Activated CD4-positive, alpha-beta T cell treated with anti-CD3 and anti-CD28 coated beads, Interleukin-2, Interleukin-6, amounts not matched to agents 100 ng/mL and 50 ng/mL, durations not matched to agents 16 hours and 8 hours (primary cell): Measurements from ENCODE around the gene STOML2.
A peak's percentile ranks its signal among the peaks of the same experiment; 100 is the strongest.
"Not testable (repeated sequence)": the region's sequence is repeated elsewhere in the genome, so short reads cannot be mapped to it uniquely, and the experiment has no call there.

Experiments used
- DNase-seq: peaks from one replicate; pipeline ENCODE4 v3.0.0-alpha.2; 2020

The STOML2 gene

GRCh38 chr9:35102769-35103659 lies at the start of gene STOML2:
TSS of gene STOML2 (minus strand) at chr9:35103131. CDS start at chr9:35103094, 37 bp downstream.
- DNase-seq, result peak; percentile 96

- DNase-seq, result not testable (repeated sequence)
Observed at GRCh38 chr9:35147941-35148563, 45.1 kb upstream of the STOML2 start.

GRCh38 chr9:35142037-35142436 lies 39.1 kb upstream of the STOML2 start:
- DNase-seq, result no peak

- DNase-seq, result no peak
Observed at GRCh38 chr9:35140093-35140492, 37.2 kb upstream of the STOML2 start.

- DNase-seq, result no peak
Observed at GRCh38 chr9:35136866-35137265, 33.9 kb upstream of the STOML2 start.

- DNase-seq, result no peak
Observed at GRCh38 chr9:35135988-35136387, 33.1 kb upstream of the STOML2 start.

GRCh38 chr9:35134920-35135319 lies 32.0 kb upstream of the STOML2 start:
- DNase-seq, result no peak

GRCh38 chr9:35116898-35117551 lies 14.1 kb upstream of the STOML2 start:
- peak; percentile 92 for DNase-seq

- no peak for DNase-seq
Observed at GRCh38 chr9:35116539-35116897, 13.6 kb upstream of the STOML2 start.

GRCh38 chr9:35115680-35116538 lies 13.0 kb upstream of the STOML2 start, which contains the start of gene ATOSB:
TSS of gene ATOSB (minus strand) at chr9:35115862. CDS start at chr9:35108274, 7,588 bp downstream.
- peak; percentile 94 for DNase-seq

GRCh38 chr9:35114840-35115628 lies 12.1 kb upstream of the STOML2 start:
- DNase-seq, result peak; percentile 46

- DNase-seq, result peak; percentile 79
Observed at GRCh38 chr9:35114113-35114839, 11.3 kb upstream of the STOML2 start.

GRCh38 chr9:35112257-35113020 lies 9.5 kb upstream of the STOML2 start:
- DNase-seq, result no peak

GRCh38 chr9:35111001-35111933 lies 8.3 kb upstream of the STOML2 start:
- DNase-seq, result peak; percentile 98

- DNase-seq, result no peak
Observed at GRCh38 chr9:35110327-35110761, 7.4 kb upstream of the STOML2 start.

GRCh38 chr9:35108946-35109575 lies 6.1 kb upstream of the STOML2 start:
- DNase-seq, result no peak

GRCh38 chr9:35108461-35108860 lies 5.5 kb upstream of the STOML2 start:
- DNase-seq, result no peak
